MM.1S (cell line): ENCODE data around the gene APBB2.

ENCODE experiments used
- DNase-seq: peaks from one replicate; pipeline ENCODE4 v3.0.0-alpha.2; 2015
- H2AFZ ChIP-seq: fragments of 300-600 bp; sonication (generic); 2 replicates; pipeline ENCODE4 v1.6.0; 2016; ENCODE audit warnings: antibody characterized with exemption, low read length
- H3F3A ChIP-seq: fragments of 300-600 bp; sonication (generic); 2 replicates; pipeline ENCODE4 v1.6.1; 2016; ENCODE audit warnings: mild to moderate bottlenecking, antibody characterized with exemption, low read length, moderate library complexity, mixed read lengths; ENCODE audit not compliant: insufficient read depth
- H3K27ac ChIP-seq: fragments of 300-600 bp; sonication (generic); 2 replicates; pipeline ENCODE4 v1.5.1; 2016; ENCODE audit warnings: mild to moderate bottlenecking, low read length
- H3K27me3 ChIP-seq: fragments of 300-600 bp; sonication (generic); replicated peaks from 2 replicates; pipeline ENCODE4 v1.6.0; 2016; ENCODE audit warnings: low read length; ENCODE audit not compliant: insufficient read depth
- H3K36me3 ChIP-seq: fragments of 300-600 bp; sonication (generic); replicated peaks from 2 replicates; pipeline ENCODE4 v1.6.1; 2016; ENCODE audit warnings: mild to moderate bottlenecking, low read length, mixed read lengths; ENCODE audit not compliant: insufficient read depth
- H3K4me1 ChIP-seq: fragments of 300-600 bp; sonication (generic); 2 replicates; pipeline ENCODE4 v1.6.1; 2016; ENCODE audit warnings: low read length, mixed read lengths
- H3K4me2 ChIP-seq: fragments of 300-600 bp; sonication (generic); 2 replicates; pipeline ENCODE4 v1.6.0; 2016; ENCODE audit warnings: low read depth, low read length
- H3K4me3 ChIP-seq: fragments of 300-600 bp; sonication (generic); 2 replicates; pipeline ENCODE4 v1.5.1; 2016; ENCODE audit warnings: low read length, mixed read lengths
- H3K79me2 ChIP-seq: fragments of 300-600 bp; sonication (generic); 2 replicates; pipeline ENCODE4 v1.6.1; 2016; ENCODE audit warnings: mixed run types, low read length, mixed read lengths
- H3K9ac ChIP-seq: fragments of 300-600 bp; sonication (generic); 2 replicates; pipeline ENCODE4 v1.6.1; 2016; ENCODE audit warnings: low read length, mixed read lengths
- H3K9me2 ChIP-seq: fragments of 300-600 bp; sonication (generic); replicated peaks from 2 replicates; pipeline ENCODE4 v1.6.1; 2016; ENCODE audit warnings: mild to moderate bottlenecking, low read length, mixed read lengths; ENCODE audit not compliant: insufficient read depth
- H3K9me3 ChIP-seq: fragments of 300-600 bp; sonication (generic); replicated peaks from 2 replicates; pipeline ENCODE4 v1.6.1; 2016; ENCODE audit warnings: mild to moderate bottlenecking, low read length, mixed read lengths; ENCODE audit not compliant: insufficient read depth
- H4K20me1 ChIP-seq: fragments of 300-600 bp; sonication (generic); 2 replicates; pipeline ENCODE4 v1.6.1; 2016; ENCODE audit warnings: mild to moderate bottlenecking, low read length, moderate library complexity, mixed read lengths; ENCODE audit not compliant: insufficient read depth
- EZH2 ChIP-seq: fragments of 300-600 bp; sonication (generic); optimal IDR thresholded peaks from 2 replicates; pipeline ENCODE3; 2017; ENCODE audit warnings: low read depth, mild to moderate bottlenecking, antibody characterized with exemption, low read length, mixed read lengths
- EZH2phosphoT487 ChIP-seq: fragments of 300-600 bp; sonication (generic); IDR thresholded peaks from 2 replicates; pipeline ENCODE4 v1.6.1; 2018; ENCODE audit warnings: antibody characterized with exemption, low read length
- TF ChIP-seq, protein P1 (sequence below): fragments of 300-600 bp; sonication (generic); IDR thresholded peaks from 2 replicates; pipeline ENCODE4 v1.5.1; 2016; ENCODE audit warnings: antibody characterized with exemption, low read length, mixed read lengths

The APBB2 gene

GRCh38 chr4:41121906-41122305, 92.4 kb downstream of the APBB2 start:
- no peak overlapping the region for H3K27ac ChIP-seq
- no peak overlapping the region for H2AFZ ChIP-seq
- no peak for DNase-seq
- no peaks in the 10 kb centered on the region for H3K79me2 ChIP-seq
- no peak overlapping the region for H3K4me2 ChIP-seq
- H3K9ac ChIP-seq, result no peak overlapping the region
- H3K36me3 ChIP-seq, result no peaks in the 10 kb centered on the region
- H3F3A ChIP-seq, result no peaks in the 10 kb centered on the region
- H3K27me3 ChIP-seq, result no peaks in the 10 kb centered on the region
- H3K9me2 ChIP-seq, result no peaks in the 10 kb centered on the region
- H4K20me1 ChIP-seq, result no peaks in the 10 kb centered on the region
- TF ChIP-seq, protein P1, sequence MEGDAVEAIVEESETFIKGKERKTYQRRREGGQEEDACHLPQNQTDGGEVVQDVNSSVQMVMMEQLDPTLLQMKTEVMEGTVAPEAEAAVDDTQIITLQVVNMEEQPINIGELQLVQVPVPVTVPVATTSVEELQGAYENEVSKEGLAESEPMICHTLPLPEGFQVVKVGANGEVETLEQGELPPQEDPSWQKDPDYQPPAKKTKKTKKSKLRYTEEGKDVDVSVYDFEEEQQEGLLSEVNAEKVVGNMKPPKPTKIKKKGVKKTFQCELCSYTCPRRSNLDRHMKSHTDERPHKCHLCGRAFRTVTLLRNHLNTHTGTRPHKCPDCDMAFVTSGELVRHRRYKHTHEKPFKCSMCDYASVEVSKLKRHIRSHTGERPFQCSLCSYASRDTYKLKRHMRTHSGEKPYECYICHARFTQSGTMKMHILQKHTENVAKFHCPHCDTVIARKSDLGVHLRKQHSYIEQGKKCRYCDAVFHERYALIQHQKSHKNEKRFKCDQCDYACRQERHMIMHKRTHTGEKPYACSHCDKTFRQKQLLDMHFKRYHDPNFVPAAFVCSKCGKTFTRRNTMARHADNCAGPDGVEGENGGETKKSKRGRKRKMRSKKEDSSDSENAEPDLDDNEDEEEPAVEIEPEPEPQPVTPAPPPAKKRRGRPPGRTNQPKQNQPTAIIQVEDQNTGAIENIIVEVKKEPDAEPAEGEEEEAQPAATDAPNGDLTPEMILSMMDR, result no peak
- TF ChIP-seq EZH2phosphoT487, result no peak
- no peak for TF ChIP-seq EZH2
- H3K9me3 ChIP-seq, result no peaks in the 10 kb centered on the region
- no peak overlapping the region for H3K4me3 ChIP-seq
- H3K4me1 ChIP-seq, result no peaks in the 10 kb centered on the region

- H3K9me2 ChIP-seq, result no peaks in the 10 kb centered on the region
- H3K4me2 ChIP-seq, result no peak overlapping the region
- H3F3A ChIP-seq, result no peaks in the 10 kb centered on the region
- no peak overlapping the region for H3K4me3 ChIP-seq
- H3K9ac ChIP-seq, result no peak overlapping the region
- H3K27me3 ChIP-seq, result no peaks in the 10 kb centered on the region
- H2AFZ ChIP-seq, result no peak overlapping the region
- DNase-seq, result no peak
- H3K36me3 ChIP-seq, result no peaks in the 10 kb centered on the region
- H4K20me1 ChIP-seq, result no peaks in the 10 kb centered on the region
- TF ChIP-seq EZH2 (no peak), EZH2phosphoT487 (no peak)
- TF ChIP-seq, protein P1, result no peak
- no peaks in the 10 kb centered on the region for H3K79me2 ChIP-seq
- no peaks in the 10 kb centered on the region for H3K4me1 ChIP-seq
- no peaks in the 10 kb centered on the region for H3K9me3 ChIP-seq
- H3K27ac ChIP-seq, result no peak overlapping the region
Observed at GRCh38 chr4:41120297-41121217, 93.8 kb downstream of the APBB2 start.

DNA sequence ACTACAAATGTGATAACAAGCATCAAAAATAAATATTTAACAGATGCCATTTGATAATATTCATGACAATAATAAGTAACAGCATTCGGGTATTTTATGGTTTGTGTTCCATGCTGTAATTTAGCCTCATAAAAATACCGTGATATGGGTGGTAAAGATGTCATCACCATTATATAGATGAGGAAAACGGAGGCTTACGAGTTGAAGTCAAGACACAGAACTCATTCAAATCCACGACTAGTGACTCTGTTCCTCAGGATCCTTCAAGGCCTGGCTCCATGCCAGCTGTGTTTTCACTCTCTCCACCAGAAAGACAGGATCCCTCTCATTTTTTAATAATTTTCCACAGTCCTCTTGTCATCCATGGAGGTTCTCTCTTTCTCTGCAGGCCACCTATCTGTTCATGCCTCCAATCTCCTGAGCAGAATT, 94.5 kb downstream of the APBB2 start:
- Histone ChIP-seq H3K4me3 (no peak overlapping the region), H2AFZ (no peak overlapping the region), H3K4me1 (no peaks in the 10 kb centered on the region), H3F3A (no peaks in the 10 kb centered on the region), H3K9me3 (no peaks in the 10 kb centered on the region), H3K27me3 (no peaks in the 10 kb centered on the region), H3K27ac (no peak overlapping the region), H3K4me2 (no peak overlapping the region), H3K79me2 (no peaks in the 10 kb centered on the region), H4K20me1 (no peaks in the 10 kb centered on the region), H3K36me3 (no peaks in the 10 kb centered on the region), H3K9me2 (no peaks in the 10 kb centered on the region), H3K9ac (no peak overlapping the region)
- TF ChIP-seq, protein P1, result no peak
- no peak for DNase-seq
